WTC11 (cell line): ENCODE measurements around the gene PXT1. TPM values are rescaled to one million over a fixed set of nuclear protein-coding genes. Genes with fewer than 3 reads are reported as not detected.

Experiments used
- ATAC-seq: fragments of 200-7000 bp; cut with Tn5 transposase; 2 replicates; pipeline ENCODE4 v1.10.0; 2021; ENCODE audit warnings: mild to moderate bottlenecking, moderate library complexity
- CTCF ChIA-PET: fragments of 300-600 bp; sonication (Branson Sonifier 250); formaldehyde crosslinking; loops from one replicate; lab custom pipeline; 2021; ENCODE audit warnings: antibody characterized with exemption; lab: Charles Lee
- POLR2A ChIA-PET: fragments of 350-600 bp; sonication (Branson Sonifier 250); formaldehyde crosslinking; loops from one replicate; lab custom pipeline; 2021; ENCODE audit warnings: antibody characterized with exemption; lab: Charles Lee
- DNase-seq: peaks from one replicate; pipeline ENCODE4 v3.0.0; 2021; ENCODE audit warnings: low spot score
- H3K27ac Mint-ChIP-seq: 2 replicates; pipeline ENCODE4 v1.8.0; 2021; ENCODE audit warnings: mixed read lengths
- H3K27me3 Mint-ChIP-seq: 2 replicates; pipeline ENCODE4 v1.8.0; 2021; ENCODE audit warnings: low read depth, mild to moderate bottlenecking, moderate library complexity, mixed read lengths
- H3K36me3 Mint-ChIP-seq: 2 replicates; pipeline ENCODE4 v1.8.0; 2021; ENCODE audit warnings: mixed read lengths
- H3K4me1 Mint-ChIP-seq: 2 replicates; pipeline ENCODE4 v1.8.0; 2022; ENCODE audit warnings: mixed read lengths
- H3K4me3 Mint-ChIP-seq: 2 replicates; pipeline ENCODE4 v1.8.0; 2021; ENCODE audit warnings: mild to moderate bottlenecking, moderate library complexity, mixed read lengths
- H3K9me3 Mint-ChIP-seq: 2 replicates; pipeline ENCODE4 v1.8.0; 2021; ENCODE audit warnings: mixed read lengths
- CDX4 ChIP-seq: fragments of 250-450 bp; sonication (Bioruptor Pico); IDR thresholded peaks from 2 replicates; pipeline ENCODE4 v1.9.0; 2021; ENCODE audit warnings: moderate library complexity, mild to moderate bottlenecking, inconsistent platforms, borderline replicate concordance
- EMX1 ChIP-seq: fragments of 250-450 bp; sonication (Bioruptor Pico); IDR thresholded peaks from 2 replicates; pipeline ENCODE4 v1.8.0; 2021; ENCODE audit warnings: mild to moderate bottlenecking
- ETV6 ChIP-seq: sonication (generic); formaldehyde crosslinking; IDR thresholded peaks from 2 replicates; pipeline ENCODE4 v1.8.1; 2022; ENCODE audit warnings: mild to moderate bottlenecking, missing genetic modification reagents
- FOXK1 ChIP-seq: sonication (generic); formaldehyde crosslinking; IDR thresholded peaks from 2 replicates; pipeline ENCODE4 v1.8.0; 2022; ENCODE audit warnings: mild to moderate bottlenecking, moderate library complexity, missing genetic modification reagents
- FOXP4 ChIP-seq: sonication (generic); formaldehyde crosslinking; IDR thresholded peaks from 2 replicates; pipeline ENCODE4 v1.8.0; 2022; ENCODE audit warnings: mild to moderate bottlenecking, missing genetic modification reagents
- GTF2I ChIP-seq: fragments of 250-450 bp; sonication (Bioruptor Pico); conservative IDR thresholded peaks from 2 replicates; pipeline ENCODE4 v1.4.0; 2021; ENCODE audit warnings: mild to moderate bottlenecking
- IRF2 ChIP-seq: sonication (generic); formaldehyde crosslinking; IDR thresholded peaks from 2 replicates; pipeline ENCODE4 v1.8.0; 2022; ENCODE audit warnings: low read depth, missing genetic modification reagents, borderline replicate concordance
- JAZF1 ChIP-seq: fragments of 250-450 bp; sonication (Bioruptor Pico); IDR thresholded peaks from 2 replicates; pipeline ENCODE4 v1.9.0; 2021; ENCODE audit warnings: moderate library complexity, mild to moderate bottlenecking, inconsistent platforms
- NFATC4 ChIP-seq: fragments of 250-450 bp; sonication (Bioruptor Pico); IDR thresholded peaks from 2 replicates; pipeline ENCODE4 v1.9.0; 2021; ENCODE audit warnings: mild to moderate bottlenecking
- NR1H2 ChIP-seq: sonication (generic); formaldehyde crosslinking; IDR thresholded peaks from 2 replicates; pipeline ENCODE4 v1.9.0; 2021; ENCODE audit warnings: mild to moderate bottlenecking, moderate library complexity, missing genetic modification reagents
- PRDM15 ChIP-seq: sonication (generic); formaldehyde crosslinking; IDR thresholded peaks from 2 replicates; pipeline ENCODE4 v1.8.0; 2022; ENCODE audit warnings: missing genetic modification reagents
- PREB ChIP-seq: sonication (generic); formaldehyde crosslinking; IDR thresholded peaks from 2 replicates; pipeline ENCODE4 v1.8.1; 2022; ENCODE audit warnings: mild to moderate bottlenecking, missing genetic modification reagents, moderate library complexity, borderline replicate concordance
- TP53 ChIP-seq: sonication (generic); formaldehyde crosslinking; IDR thresholded peaks from 2 replicates; pipeline ENCODE4 v1.8.1; 2023; ENCODE audit warnings: mild to moderate bottlenecking, missing genetic modification reagents
- ZBTB43 ChIP-seq: sonication (generic); formaldehyde crosslinking; IDR thresholded peaks from 2 replicates; pipeline ENCODE4 v1.8.1; 2023; ENCODE audit warnings: mild to moderate bottlenecking, missing genetic modification reagents
- ZNF138 ChIP-seq: sonication (generic); formaldehyde crosslinking; conservative IDR thresholded peaks from 2 replicates; pipeline ENCODE4 v1.8.1; 2022; ENCODE audit warnings: mild to moderate bottlenecking, moderate library complexity, missing genetic modification reagents
- ZNF396 ChIP-seq: fragments of 250-450 bp; sonication (Bioruptor Pico); IDR thresholded peaks from 2 replicates; pipeline ENCODE4 v1.8.0; 2021; ENCODE audit warnings: mild to moderate bottlenecking, moderate library complexity, borderline replicate concordance
- ZNF416 ChIP-seq: fragments of 250-450 bp; sonication (Bioruptor Pico); IDR thresholded peaks from 2 replicates; pipeline ENCODE4 v1.9.0; 2021; ENCODE audit warnings: mild to moderate bottlenecking, inconsistent platforms
- ZSCAN18 ChIP-seq: fragments of 250-450 bp; sonication (Bioruptor Pico); IDR thresholded peaks from 2 replicates; pipeline ENCODE4 v2.1.2; 2022; ENCODE audit warnings: mild to moderate bottlenecking, moderate library complexity
- total RNA-seq: library from RNA; stranded (reverse); gene quantifications from 3 replicates; pipeline ENCODE4 v1.2.3, GENCODE V29; 2021

PXT1 gene
- total RNA-seq, 1 experiment from 2014 or later: 0.15 TPM

GRCh38 chr6:36352477-36353157 lies 90.0 kb downstream of the PXT1 start:
- DNase-seq (no peak), ATAC-seq (no peak)
- H3K27ac Mint-ChIP-seq: no peak overlapping the region
- no peak overlapping the region for H3K4me3 Mint-ChIP-seq
- no peaks in the 10 kb centered on the region for H3K4me1 Mint-ChIP-seq
- CTCF ChIA-PET: interaction anchor here (2.1 to 3.4 kb wide), 2 partner anchors 12 to 50 kb away, joined by 8 to 14 read pairs; no protein-coding TSS in a partner anchor
- peaks cover 14% of the 10 kb centered on the region for H3K9me3 Mint-ChIP-seq
- TF ChIP-seq FOXP4 (CRISPR knock-in tag): no peak
- no peak for TF ChIP-seq ZBTB43 (CRISPR knock-in tag)
- peaks cover 3% of the 10 kb centered on the region; the same call in 1 of the 2 replicates for H3K27me3 Mint-ChIP-seq
- no peaks in the 10 kb centered on the region; the same call in 1 of the 2 replicates for H3K36me3 Mint-ChIP-seq
- POLR2A ChIA-PET: no interaction called here

- Mint-ChIP-seq H3K9me3 (peaks cover 14% of the 10 kb centered on the region), H3K27me3 (peaks cover 3% of the 10 kb centered on the region; the same call in 1 of the 2 replicates), H3K36me3 (no peaks in the 10 kb centered on the region; the same call in 1 of the 2 replicates), H3K4me3 (no peak overlapping the region), H3K27ac (no peak overlapping the region), H3K4me1 (peaks cover 11% of the 10 kb centered on the region)
- ChIA-PET CTCF (interaction anchor here (0.6 to 3.4 kb wide), 4 partner anchors 10 to 48 kb away, joined by 4 to 17 read pairs (median 10); no protein-coding TSS in a partner anchor), POLR2A (no interaction called here)
- DNase-seq (no peak), ATAC-seq (no peak)
- TF ChIP-seq IRF2: no peak
Measured at GRCh38 chr6:36350681-36351571, 91.7 kb downstream of the PXT1 start.

- no peak for ATAC-seq
- ChIA-PET CTCF (interaction anchor here (1.0 to 3.4 kb wide), 3 partner anchors 9 to 48 kb away, joined by 4 to 17 read pairs (median 14); no protein-coding TSS in a partner anchor), POLR2A (no interaction called here)
- H3K36me3 Mint-ChIP-seq: no peaks in the 10 kb centered on the region; the same call in 1 of the 2 replicates
- no peak overlapping the region for H3K27ac Mint-ChIP-seq
- H3K9me3 Mint-ChIP-seq: peaks cover 14% of the 10 kb centered on the region
- no peak for DNase-seq
- H3K4me3 Mint-ChIP-seq: no peak overlapping the region
- peaks cover 12% of the 10 kb centered on the region for H3K4me1 Mint-ChIP-seq
- TF ChIP-seq ETV6 (CRISPR knock-in tag): no peak
- no peak for TF ChIP-seq ZNF138
- no peak for TF ChIP-seq NFATC4
- TF ChIP-seq PREB (CRISPR knock-in tag): no peak
- no peak for TF ChIP-seq TP53
- TF ChIP-seq JAZF1 (CRISPR knock-in tag): no peak
- TF ChIP-seq GTF2I (CRISPR knock-in tag): no peak
- TF ChIP-seq PRDM15 (CRISPR knock-in tag): no peak
- TF ChIP-seq ZNF416 (CRISPR knock-in tag): no peak
- TF ChIP-seq CDX4 (CRISPR knock-in tag): no peak
- no peak for TF ChIP-seq EMX1 (CRISPR knock-in tag)
- TF ChIP-seq NR1H2 (CRISPR knock-in tag): no peak
- no peak for TF ChIP-seq ZSCAN18 (CRISPR knock-in tag)
- TF ChIP-seq ZNF396 (CRISPR knock-in tag): no peak
- no peak for TF ChIP-seq FOXK1
- H3K27me3 Mint-ChIP-seq: peaks cover 3% of the 10 kb centered on the region; the same call in 1 of the 2 replicates
Measured at GRCh38 chr6:36350082-36350481, 92.6 kb downstream of the PXT1 start.
